A673 (cell line): Measurements from ENCODE around the gene ASCL2. TPM values are rescaled to one million over a fixed set of nuclear protein-coding genes. Genes with fewer than 3 reads are reported as not detected.

Experiments
- BruUV-seq: library from RNA; stranded (reverse); fragments of 400-500 nt; replicated peaks from 2 replicates; lab custom pipeline; 2021; lab: Mats Ljungman, UMichigan
- CTCF ChIA-PET: fragments of 300-600 bp; sonication (Branson Sonifier 250); formaldehyde crosslinking; loops from one replicate; lab custom pipeline; 2022; ENCODE audit warnings: antibody characterized with exemption; lab: Charles Lee
- POLR2A ChIA-PET: fragments of 300-600 bp; sonication (Branson Sonifier 250); formaldehyde crosslinking; loops from one replicate; lab custom pipeline; 2022; ENCODE audit warnings: antibody characterized with exemption; ENCODE audit not compliant: low non-redundant PET; lab: Charles Lee
- DNase-seq: peaks from one replicate; pipeline ENCODE4 v3.0.0-alpha.2; 2015; ENCODE audit warnings: low spot score
- H3K27ac ChIP-seq: fragments of 200-600 bp; sonication (generic); 2 replicates; pipeline ENCODE4 v1.5.1; 2016; ENCODE audit warnings: mixed run types, low read depth, mild to moderate bottlenecking, mixed read lengths, antibody characterized with exemption, low read length; ENCODE audit not compliant: poor library complexity, severe bottlenecking
- H3K27me3 ChIP-seq: fragments of 200-600 bp; sonication (generic); replicated peaks from 2 replicates; pipeline ENCODE4 v1.6.1; 2017; ENCODE audit warnings: mixed run types, low read depth, mild to moderate bottlenecking, mixed read lengths, antibody characterized with exemption, low read length; ENCODE audit not compliant: insufficient read depth, poor library complexity
- H3K36me3 ChIP-seq: fragments of 200-600 bp; sonication (generic); 2 replicates; pipeline ENCODE4 v1.6.1; 2016; ENCODE audit warnings: mixed run types, mild to moderate bottlenecking, mixed read lengths, antibody characterized with exemption, low read length; ENCODE audit not compliant: insufficient read depth, poor library complexity, severe bottlenecking
- H3K4me1 ChIP-seq: fragments of 200-600 bp; sonication (generic); 2 replicates; pipeline ENCODE4 v1.6.1; 2017; ENCODE audit warnings: mixed run types, mild to moderate bottlenecking, mixed read lengths, antibody characterized with exemption, low read length; ENCODE audit not compliant: insufficient read depth, poor library complexity, severe bottlenecking
- H3K4me3 ChIP-seq: fragments of 200-600 bp; sonication (generic); 2 replicates; pipeline ENCODE4 v1.5.1; 2016; ENCODE audit warnings: low read depth, mixed run types, mild to moderate bottlenecking, mixed read lengths, low read length; ENCODE audit not compliant: poor library complexity, severe bottlenecking
- H3K9me3 ChIP-seq: fragments of 200-600 bp; sonication (generic); 2 replicates; pipeline ENCODE4 v1.6.1; 2016; ENCODE audit warnings: mixed run types, low read depth, mild to moderate bottlenecking, mixed read lengths, antibody characterized with exemption, low read length; ENCODE audit not compliant: poor library complexity, severe bottlenecking
- EZH2 ChIP-seq: fragments of 200-600 bp; sonication (generic); IDR thresholded peaks from 2 replicates; pipeline ENCODE4 v1.6.1; 2017; ENCODE audit warnings: borderline replicate concordance, low read depth, mild to moderate bottlenecking, mixed read lengths, antibody characterized with exemption, low read length; ENCODE audit not compliant: poor library complexity, severe bottlenecking
- intact Hi-C: fragments of 100-400 bp; cut with micrococcal nuclease; formaldehyde crosslinking; loops from one replicate; pipeline ENCODE4 v1.10.0; 2022; ENCODE audit not compliant: unreplicated experiment
- total RNA-seq: library from RNA; stranded (reverse); gene quantifications from 2 replicates; pipeline ENCODE4 v1.2.3, GENCODE V29; 2021
- TF ChIP-seq, protein P1 (sequence below): fragments of 300-800, 200-600 bp; sonication (generic); conservative IDR thresholded peaks from 2 replicates; pipeline ENCODE4 v1.5.1; 2017; ENCODE audit warnings: low read depth, mild to moderate bottlenecking, antibody characterized with exemption, low read length, moderate library complexity, mixed read lengths

Gene ASCL2
- total RNA-seq, 1 experiment from 2014 or later = not detected

GRCh38 chr11:2309251-2310072 lies 39.1 kb upstream of the ASCL2 start:
- BruUV-seq = no TSS peak
- no peaks in the 10 kb centered on the region for H3K9me3 ChIP-seq
- H3K27me3 ChIP-seq = no peaks in the 10 kb centered on the region
- ChIA-PET POLR2A (no interaction called here), CTCF (no interaction called here)
- DNase-seq = no peak
- no peaks in the 10 kb centered on the region for H3K36me3 ChIP-seq
- intact Hi-C loops = no loop called here
- no peak overlapping the region for H3K4me3 ChIP-seq
- TF ChIP-seq EZH2 = no peak
- TF ChIP-seq, protein P1, sequence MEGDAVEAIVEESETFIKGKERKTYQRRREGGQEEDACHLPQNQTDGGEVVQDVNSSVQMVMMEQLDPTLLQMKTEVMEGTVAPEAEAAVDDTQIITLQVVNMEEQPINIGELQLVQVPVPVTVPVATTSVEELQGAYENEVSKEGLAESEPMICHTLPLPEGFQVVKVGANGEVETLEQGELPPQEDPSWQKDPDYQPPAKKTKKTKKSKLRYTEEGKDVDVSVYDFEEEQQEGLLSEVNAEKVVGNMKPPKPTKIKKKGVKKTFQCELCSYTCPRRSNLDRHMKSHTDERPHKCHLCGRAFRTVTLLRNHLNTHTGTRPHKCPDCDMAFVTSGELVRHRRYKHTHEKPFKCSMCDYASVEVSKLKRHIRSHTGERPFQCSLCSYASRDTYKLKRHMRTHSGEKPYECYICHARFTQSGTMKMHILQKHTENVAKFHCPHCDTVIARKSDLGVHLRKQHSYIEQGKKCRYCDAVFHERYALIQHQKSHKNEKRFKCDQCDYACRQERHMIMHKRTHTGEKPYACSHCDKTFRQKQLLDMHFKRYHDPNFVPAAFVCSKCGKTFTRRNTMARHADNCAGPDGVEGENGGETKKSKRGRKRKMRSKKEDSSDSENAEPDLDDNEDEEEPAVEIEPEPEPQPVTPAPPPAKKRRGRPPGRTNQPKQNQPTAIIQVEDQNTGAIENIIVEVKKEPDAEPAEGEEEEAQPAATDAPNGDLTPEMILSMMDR = no peak
- peaks cover 10% of the 10 kb centered on the region for H3K4me1 ChIP-seq
- no peak overlapping the region for H3K27ac ChIP-seq

DNA sequence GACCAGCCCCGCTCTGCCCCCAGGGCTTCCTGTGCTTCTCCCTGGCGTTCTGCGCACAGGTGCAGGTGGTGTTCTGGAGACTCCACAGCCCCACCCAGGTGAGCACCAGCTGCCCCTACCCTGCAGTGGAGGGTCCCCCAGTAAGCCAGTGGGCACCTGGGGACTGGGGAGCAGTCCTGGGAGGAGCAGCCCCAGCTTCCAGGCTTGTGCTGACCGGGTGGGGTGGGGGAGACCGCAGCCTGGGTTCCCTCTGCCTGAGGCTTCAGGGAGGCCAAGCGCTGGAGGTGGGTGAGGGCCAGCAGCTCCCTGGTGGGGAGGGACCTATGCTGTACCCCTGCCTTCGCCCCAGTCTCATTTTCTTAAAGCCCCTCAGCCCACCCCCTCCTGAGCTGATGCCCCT lies 38.3 kb upstream of the ASCL2 start:
- POLR2A ChIA-PET = no interaction called here
- Histone ChIP-seq H3K27ac (no peak overlapping the region), H3K36me3 (no peaks in the 10 kb centered on the region), H3K27me3 (no peaks in the 10 kb centered on the region), H3K4me1 (peaks cover 6% of the 10 kb centered on the region), H3K4me3 (no peak overlapping the region), H3K9me3 (no peaks in the 10 kb centered on the region)
- TF ChIP-seq, protein P1 = no peak
- no peak for TF ChIP-seq EZH2
- CTCF ChIA-PET = no interaction called here
- BruUV-seq = no TSS peak
- DNase-seq = no peak
- intact Hi-C loops = no loop called here

GRCh38 chr11:2307501-2308331 lies 37.3 kb upstream of the ASCL2 start:
- Histone ChIP-seq H3K36me3 (no peaks in the 10 kb centered on the region), H3K27me3 (no peaks in the 10 kb centered on the region), H3K4me1 (peaks cover 6% of the 10 kb centered on the region), H3K4me3 (no peak overlapping the region), H3K9me3 (no peaks in the 10 kb centered on the region), H3K27ac (no peak overlapping the region)
- BruUV-seq = no TSS peak
- ChIA-PET POLR2A (no interaction called here), CTCF (no interaction called here)
- no peak for TF ChIP-seq EZH2
- TF ChIP-seq, protein P1 = no peak
- intact Hi-C loops = no loop called here
- no peak for DNase-seq
